ENCODE measurements around the gene CNTNAP2. TPM values are rescaled to one million over a fixed set of nuclear protein-coding genes. Genes with fewer than 3 reads are reported as not detected.

CNTNAP2 gene
- total and polyA plus RNA-seq, 2 of the 13 experiments (the other 11 are each of a cell fraction or from before 2014, with no cell fraction given): 0.40 to 0.42 TPM

DNA sequence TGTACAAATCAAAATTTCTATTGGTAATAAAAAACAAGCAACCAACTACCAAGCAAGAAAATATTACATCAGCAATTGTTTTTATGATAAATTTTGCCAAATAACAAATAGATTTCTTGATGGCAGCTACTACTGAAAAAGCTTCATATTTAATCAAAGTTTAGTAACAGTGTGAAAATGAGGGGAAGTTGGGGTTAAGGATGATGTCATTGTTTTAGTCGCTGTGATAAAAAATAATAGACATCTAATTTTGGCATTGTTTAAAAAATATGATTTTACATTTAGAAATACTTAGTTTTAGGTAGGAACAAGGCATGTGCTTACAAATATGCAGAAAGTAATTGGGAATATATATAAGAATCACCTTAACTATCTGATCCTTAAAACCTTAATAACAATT lies 145.9 kb downstream of the CNTNAP2 start:
- 5% methylated on average over 1 of the region's 1 CpG for WGBS (ENCODE audit: low lambda C conversion rate)
- H4K20me1 ChIP-seq (ENCODE audit: insufficient read depth, low read length): no peaks in the 10 kb centered on the region
- in situ Hi-C loops (cut with HindIII; ENCODE audit: extremely low pct_ligation_motif_present, low pct_unique_long_range_greater_than_20kb) (no loop called here), intact Hi-C loops (cut with micrococcal nuclease; ENCODE audit: unreplicated experiment) (no loop called here)
- no peak for DNase-seq (ENCODE audit: low spot score)
- ChIA-PET CTCF (ENCODE audit: low intra/inter-chr PET ratio, low total read pairs) (no interaction called here), POLR2A (no interaction called here)
- no peak for FAIRE-seq
- H3K27me3 ChIP-seq (ENCODE audit: control insufficient read depth in 1 of 2, insufficient read depth in 2 of 2, low read length in 2 of 2): no peaks in the 10 kb centered on the region
- no peaks in the 10 kb centered on the region for H3K36me3 ChIP-seq (replicated peaks in 1 of 2; ENCODE audit: control insufficient read depth in 1 of 2, insufficient read depth in 2 of 2, low read length in 2 of 2)
- H3K9me3 ChIP-seq (ENCODE audit: low read length): peaks cover 73% of the 10 kb centered on the region
- no peaks in the 10 kb centered on the region for H3K4me1 ChIP-seq (ENCODE audit: insufficient read depth, low read length)
- no peaks in the 10 kb centered on the region for H3K79me2 ChIP-seq (ENCODE audit: insufficient read depth, low read length)
- H2AFZ ChIP-seq (ENCODE audit: low read length): no peak overlapping the region
- no peak for TF ChIP-seq ZNF160 (CRISPR knock-in tag; IDR thresholded peaks at IDR 0.05)
- no peak for TF ChIP-seq ZNF777 (CRISPR knock-in tag; IDR thresholded peaks at IDR 0.05)
- TF ChIP-seq ATF7 (IDR thresholded peaks at IDR 0.05): peak; percentile 91
- no peak for TF ChIP-seq ATF7 (CRISPR knock-in tag; IDR thresholded peaks at IDR 0.05)
- no peak overlapping the region for H3K4me2 ChIP-seq (ENCODE audit: low read depth, low read length)
- no TSS peak for BruUV-seq (replicated peaks)
- no peak overlapping the region for H3K9ac ChIP-seq (ENCODE audit: insufficient read depth, low read depth, low read length)
- no peak for ATAC-seq
- H3K4me3 ChIP-seq (replicated peaks in 1 of 3; ENCODE audit: insufficient read depth in 1 of 3, low read depth in 2 of 3, low read length in 3 of 3): no peak overlapping the region
- no peak overlapping the region for H3K27ac ChIP-seq (ENCODE audit: extremely low read length, insufficient read depth, low read length)

DNA sequence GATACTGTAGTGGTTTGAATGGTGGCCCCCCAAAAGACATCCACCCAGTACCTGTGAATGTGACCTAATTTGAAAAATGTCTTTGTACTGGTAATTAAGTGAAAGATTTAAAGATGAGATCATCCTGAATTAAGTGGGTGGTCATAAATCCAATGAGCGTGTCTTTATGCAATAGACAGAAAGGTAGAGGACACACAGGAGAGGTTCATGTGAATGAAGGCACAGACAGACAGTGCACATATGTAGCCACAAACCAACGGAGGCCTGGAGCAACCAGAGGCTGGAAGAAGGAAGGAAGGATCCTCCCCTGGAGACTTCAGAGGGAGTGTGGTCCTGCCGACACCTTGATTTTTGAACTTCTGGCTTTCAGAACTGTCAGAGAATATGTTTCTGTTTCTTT lies 160.3 kb downstream of the CNTNAP2 start:
- in situ Hi-C loops (cut with HindIII; ENCODE audit: extremely low pct_ligation_motif_present, low pct_unique_long_range_greater_than_20kb): no loop called here

More for the DNA sequence above, 160.3 kb downstream of the CNTNAP2 start:
- Histone ChIP-seq H3K4me1 (ENCODE audit: insufficient read depth, low read length) (no peaks in the 10 kb centered on the region), H3K79me2 (ENCODE audit: insufficient read depth, low read length) (no peaks in the 10 kb centered on the region), H3K9me3 (ENCODE audit: low read length) (peaks cover 36% of the 10 kb centered on the region), H2AFZ (ENCODE audit: low read length) (no peak overlapping the region), H3K27me3 (ENCODE audit: control insufficient read depth in 1 of 2, insufficient read depth in 2 of 2, low read length in 2 of 2) (no peaks in the 10 kb centered on the region), H3K4me2 (ENCODE audit: low read depth, low read length) (no peak overlapping the region), H3K9ac (ENCODE audit: insufficient read depth, low read depth, low read length) (no peak overlapping the region), H4K20me1 (ENCODE audit: insufficient read depth, low read length) (no peaks in the 10 kb centered on the region), H3K4me3 (replicated peaks in 1 of 3; ENCODE audit: insufficient read depth in 1 of 3, low read depth in 2 of 3, low read length in 3 of 3) (no peak overlapping the region), H3K36me3 (replicated peaks in 1 of 2; ENCODE audit: control insufficient read depth in 1 of 2, insufficient read depth in 2 of 2, low read length in 2 of 2) (no peaks in the 10 kb centered on the region), H3K27ac (ENCODE audit: extremely low read length, insufficient read depth, low read length) (no peak overlapping the region)
- intact Hi-C loops (cut with micrococcal nuclease; ENCODE audit: unreplicated experiment): no loop called here
- DNase-seq (ENCODE audit: low spot score) (no peak), ATAC-seq (no peak), FAIRE-seq (no peak)
- BruUV-seq (replicated peaks): no TSS peak
- TF ChIP-seq, protein P1, sequence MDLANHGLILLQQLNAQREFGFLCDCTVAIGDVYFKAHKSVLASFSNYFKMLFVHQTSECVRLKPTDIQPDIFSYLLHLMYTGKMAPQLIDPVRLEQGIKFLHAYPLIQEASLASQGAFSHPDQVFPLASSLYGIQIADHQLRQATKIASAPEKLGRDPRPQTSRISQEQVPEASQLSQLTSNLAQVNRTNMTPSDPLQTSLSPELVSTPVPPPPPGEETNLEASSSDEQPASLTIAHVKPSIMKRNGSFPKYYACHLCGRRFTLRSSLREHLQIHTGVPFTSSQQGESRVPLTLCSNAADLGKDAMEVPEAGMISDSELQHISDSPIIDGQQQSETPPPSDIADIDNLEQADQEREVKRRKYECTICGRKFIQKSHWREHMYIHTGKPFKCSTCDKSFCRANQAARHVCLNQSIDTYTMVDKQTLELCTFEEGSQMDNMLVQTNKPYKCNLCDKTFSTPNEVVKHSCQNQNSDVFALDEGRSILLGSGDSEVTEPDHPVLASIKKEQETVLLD (CRISPR knock-in tag; IDR thresholded peaks at IDR 0.05; ENCODE audit: low read depth): no peak
- TF ChIP-seq SIN3B (IDR thresholded peaks at IDR 0.05; ENCODE audit: low read length) (no peak), ZNF121 (CRISPR knock-in tag; IDR thresholded peaks at IDR 0.05) (no peak)
- 19% methylated on average over 3 of the region's 3 CpGs for WGBS (ENCODE audit: low lambda C conversion rate)
- ChIA-PET POLR2A (no interaction called here), CTCF (ENCODE audit: low intra/inter-chr PET ratio, low total read pairs) (no interaction called here)
